HEK293 (cell line): ENCODE data around the gene TMEM9B.

ENCODE experiments used
- CTCF ChIA-PET: fragments of 350-600 bp; formaldehyde crosslinking; extraction: SDS; loops from one replicate; lab custom pipeline; 2021; ENCODE audit warnings: antibody characterized with exemption; lab: Yijun Ruan, JAX
- POLR2A ChIA-PET: fragments of 300-600 bp; formaldehyde crosslinking; extraction: SDS; loops from one replicate; lab custom pipeline; 2020; ENCODE audit warnings: antibody characterized with exemption, inconsistent platforms; lab: Yijun Ruan, JAX
- H3K27ac ChIP-seq: fragments of 200-500 bp; sonication (Bioruptor generic); 2 replicates; pipeline ENCODE4 v1.5.1; 2014; ENCODE audit warnings: low read depth, low read length, control low read depth, inconsistent platforms; ENCODE audit errors: extremely low read depth
- H3K36me3 ChIP-seq, 2 experiments: fragments of 200-500 bp in 1 of 2; sonication (Bioruptor generic) in 1 of 2; 1 replicate in 1 of 2; 2 replicates in 1 of 2; pipeline ENCODE4 v1.5.1; 2014 to 2017; ENCODE audit warnings: inconsistent platforms in 2 of 2, low read length in 2 of 2; ENCODE audit not compliant: control insufficient read depth in 2 of 2, insufficient read depth in 1 of 2
- H3K4me1 ChIP-seq: fragments of 200-500 bp; sonication (Bioruptor generic); 2 replicates; pipeline ENCODE4 v1.5.1; 2014; ENCODE audit warnings: mild to moderate bottlenecking, low read length, inconsistent platforms; ENCODE audit not compliant: control insufficient read depth, insufficient read depth
- H3K4me3 ChIP-seq: 2 replicates; pipeline ENCODE4 v1.5.1; 2011; ENCODE audit warnings: low read depth, mild to moderate bottlenecking, control low read depth, low read length, moderate library complexity
- H3K9me3 ChIP-seq: fragments of 200-500 bp; sonication (Bioruptor generic); 2 replicates; pipeline ENCODE4 v1.5.1; 2014; ENCODE audit warnings: low read depth, low read length, inconsistent platforms; ENCODE audit not compliant: control insufficient read depth, insufficient read depth
- BCL11A ChIP-seq: fragments of 450-650 bp; formaldehyde crosslinking; IDR thresholded peaks from 2 replicates; pipeline ENCODE4 v1.5.1; 2016; ENCODE audit warnings: low read depth, missing biosample characterization, missing genetic modification characterization
- MYNN ChIP-seq: fragments of 450-650 bp; formaldehyde crosslinking; IDR thresholded peaks from 2 replicates; pipeline ENCODE4 v1.5.1; 2016; ENCODE audit warnings: missing biosample characterization, missing genetic modification characterization, borderline replicate concordance
- PRDM6 ChIP-seq: fragments of 450-650 bp; formaldehyde crosslinking; IDR thresholded peaks from 2 replicates; pipeline ENCODE4 v1.5.1; 2017; ENCODE audit warnings: missing biosample characterization, missing genetic modification characterization
- SCRT2 ChIP-seq: fragments of 450-650 bp; formaldehyde crosslinking; IDR thresholded peaks from 2 replicates; pipeline ENCODE4 v1.5.1; 2016; ENCODE audit warnings: missing biosample characterization, missing genetic modification characterization
- TRIM28 ChIP-seq: IDR thresholded peaks from 2 replicates; pipeline ENCODE4 v1.6.1; 2011; ENCODE audit warnings: low read length, control low read depth, borderline replicate concordance
- ZBTB21 ChIP-seq: fragments of 450-650 bp; formaldehyde crosslinking; IDR thresholded peaks from 2 replicates; pipeline ENCODE4 v1.5.1; 2017; ENCODE audit warnings: missing biosample characterization, missing genetic modification characterization
- ZNF23 ChIP-seq: fragments of 450-650 bp; formaldehyde crosslinking; IDR thresholded peaks from 2 replicates; pipeline ENCODE4 v1.5.1; 2016; ENCODE audit warnings: missing biosample characterization, missing genetic modification characterization, borderline replicate concordance
- ZNF239 ChIP-seq: fragments of 450-650 bp; formaldehyde crosslinking; IDR thresholded peaks from 2 replicates; pipeline ENCODE4 v1.5.1; 2016; ENCODE audit warnings: missing biosample characterization, missing genetic modification characterization
- ZNF248 ChIP-seq: fragments of 450-650 bp; formaldehyde crosslinking; IDR thresholded peaks from 2 replicates; pipeline ENCODE4 v1.5.1; 2017; ENCODE audit warnings: missing biosample characterization, missing genetic modification characterization
- ZNF335 ChIP-seq: fragments of 450-650 bp; formaldehyde crosslinking; conservative IDR thresholded peaks from 2 replicates; pipeline ENCODE4 v1.5.1; 2016; ENCODE audit warnings: missing biosample characterization, missing genetic modification characterization
- ZNF416 ChIP-seq: fragments of 450-650 bp; formaldehyde crosslinking; IDR thresholded peaks from 2 replicates; pipeline ENCODE4 v1.5.1; 2016; ENCODE audit warnings: missing biosample characterization, missing genetic modification characterization
- ZNF518A ChIP-seq: fragments of 450-650 bp; formaldehyde crosslinking; conservative IDR thresholded peaks from 2 replicates; pipeline ENCODE4 v1.5.1; 2016; ENCODE audit warnings: low read depth, missing biosample characterization, missing genetic modification characterization
- ZNF544 ChIP-seq: fragments of 450-650 bp; formaldehyde crosslinking; IDR thresholded peaks from 2 replicates; pipeline ENCODE4 v1.5.0; 2017; ENCODE audit warnings: missing biosample characterization, missing genetic modification characterization
- ZNF580 ChIP-seq: fragments of 450-650 bp; formaldehyde crosslinking; IDR thresholded peaks from 2 replicates; pipeline ENCODE4 v1.5.1; 2016; ENCODE audit warnings: missing biosample characterization, missing genetic modification characterization
- ZNF692 ChIP-seq: fragments of 450-650 bp; formaldehyde crosslinking; IDR thresholded peaks from 2 replicates; pipeline ENCODE4 v1.5.1; 2016; ENCODE audit warnings: missing biosample characterization, missing genetic modification characterization
- TF ChIP-seq, protein P1 (sequence below): fragments of 450-650 bp; formaldehyde crosslinking; IDR thresholded peaks from 2 replicates; pipeline ENCODE4 v1.5.1; 2016; ENCODE audit warnings: missing biosample characterization, missing genetic modification characterization

The TMEM9B gene

DNA sequence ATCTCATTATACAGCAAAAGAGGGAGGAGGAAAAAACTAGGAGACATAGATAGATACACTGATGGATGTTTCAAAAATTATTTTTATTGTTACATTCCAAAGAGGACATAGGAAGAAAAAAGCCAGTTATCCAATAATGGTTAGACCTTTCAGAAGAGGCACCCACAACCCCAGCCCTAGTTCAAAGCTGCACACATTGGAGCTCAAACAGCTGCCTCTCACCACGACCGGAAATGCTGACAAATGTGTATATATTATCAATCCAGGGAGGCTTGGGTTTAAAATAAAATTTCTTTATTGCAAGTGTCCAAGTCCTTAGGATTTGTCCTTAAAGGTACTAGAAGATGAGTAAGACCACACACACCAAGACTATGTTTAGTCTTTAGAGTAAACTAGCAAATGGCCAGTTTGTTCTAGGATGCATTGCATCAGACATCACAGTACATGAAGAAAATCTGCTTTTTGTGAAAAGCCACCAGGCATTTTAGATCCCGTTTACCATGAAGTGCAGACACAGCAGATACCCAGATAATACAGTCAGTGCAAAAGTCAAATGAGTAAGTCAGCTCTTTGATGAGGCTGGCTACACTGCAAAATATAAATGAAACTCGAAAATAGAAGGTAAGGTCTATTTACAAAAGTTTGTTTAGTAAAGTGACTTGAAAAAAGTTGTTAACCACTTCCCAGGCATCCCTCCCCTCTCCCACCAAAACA, 16.9 kb downstream of the TMEM9B start (continued):
- no peak for TF ChIP-seq PRDM6 (tag by site-specific recombination)
- TF ChIP-seq ZNF248 (tag by site-specific recombination): no peak
- no peak for TF ChIP-seq ZNF580 (tag by site-specific recombination)
- no peak for TF ChIP-seq TRIM28
- no peak for TF ChIP-seq ZNF23 (tag by site-specific recombination)
- no peak for TF ChIP-seq ZNF518A (tag by site-specific recombination)
- TF ChIP-seq, protein P1, sequence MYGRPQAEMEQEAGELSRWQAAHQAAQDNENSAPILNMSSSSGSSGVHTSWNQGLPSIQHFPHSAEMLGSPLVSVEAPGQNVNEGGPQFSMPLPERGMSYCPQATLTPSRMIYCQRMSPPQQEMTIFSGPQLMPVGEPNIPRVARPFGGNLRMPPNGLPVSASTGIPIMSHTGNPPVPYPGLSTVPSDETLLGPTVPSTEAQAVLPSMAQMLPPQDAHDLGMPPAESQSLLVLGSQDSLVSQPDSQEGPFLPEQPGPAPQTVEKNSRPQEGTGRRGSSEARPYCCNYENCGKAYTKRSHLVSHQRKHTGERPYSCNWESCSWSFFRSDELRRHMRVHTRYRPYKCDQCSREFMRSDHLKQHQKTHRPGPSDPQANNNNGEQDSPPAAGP (tag by site-specific recombination): no peak
- no peak for TF ChIP-seq ZNF416 (tag by site-specific recombination)
- no peak for TF ChIP-seq ZNF544 (tag by site-specific recombination)
- no peak for TF ChIP-seq ZNF335 (tag by site-specific recombination)
- TF ChIP-seq ZNF239 (tag by site-specific recombination): no peak
- no peak for TF ChIP-seq ZBTB21 (tag by site-specific recombination)
- TF ChIP-seq ZNF692 (tag by site-specific recombination): no peak
- TF ChIP-seq SCRT2 (tag by site-specific recombination): no peak

GRCh38 chr11:8942518-8943066, 21.6 kb downstream of the TMEM9B start, which contains the start of gene ASCL3:
Gene ASCL3 (minus strand): TSS chr11:8943016. CDS start chr11:8938161, 4,855 bp downstream.
- peaks cover 0 to 11% of the 10 kb centered on the region in 2 experiments; a peak in 1 of 3 replicates for H3K36me3 ChIP-seq
- TF ChIP-seq BCL11A (tag by site-specific recombination) (no peak), MYNN (tag by site-specific recombination) (no peak)
- POLR2A ChIA-PET: no interaction called here
- no peak within 1 kb of the TSS for H3K27ac ChIP-seq
- CTCF ChIA-PET: interaction anchor here (0.5 to 2.2 kb wide), 2 partner anchors 17 to 51 kb away, joined by 3 to 10 read pairs; no protein-coding TSS in a partner anchor
- H3K4me3 ChIP-seq: no peak within 1 kb of the TSS
- H3K9me3 ChIP-seq: no peaks in the 10 kb centered on the region
- no peaks in the 10 kb centered on the region for H3K4me1 ChIP-seq
